Pancreas (tissue), 10 donors: ENCODE results near the gene SCO2. TPM values are rescaled to one million over a fixed set of nuclear protein-coding genes. Genes with fewer than 3 reads are reported as not detected.
A peak's percentile ranks its signal among the peaks of the same experiment; 100 is the strongest.

ENCODE experiments used
- ATAC-seq, 4 donors: fragments of 200-7000 bp; cut with Tn5 transposase; one replicate each; pipeline versions ENCODE4 v1.8.0 to v1.9.1; 2020; ENCODE audit warnings: mild to moderate bottlenecking in 4 of 4, moderate library complexity in 4 of 4
- DNase-seq, 6 donors: peaks; one replicate each; pipeline ENCODE4 v3.0.0-alpha.2; 2020
- FAIRE-seq: peaks from 2 replicates; lab custom pipeline; 2012; peaks lifted over from hg19 to GRCh38; lab: Jason Lieb, UNC
- H3K27ac ChIP-seq, 4 donors: fragments of 200-600 bp; sonication (generic); 1 replicate in 3 of 4; 2 replicates in 1 of 4; pipeline versions ENCODE4 v1.5.0 to v1.8.0; 2020
- H3K27me3 ChIP-seq, 4 donors: fragments of 200-600 bp; one replicate each; pipeline ENCODE4 v1.8.0; 2021
- H3K36me3 ChIP-seq, 3 donors: fragments of 200-600 bp; sonication (generic) in 1 of 3; one replicate each; pipeline versions ENCODE4 v1.5.0 to v1.8.0; 2020 to 2021
- H3K4me1 ChIP-seq, 3 donors: fragments of 200-600 bp; one replicate each; pipeline ENCODE4 v1.8.0; 2021
- H3K4me3 ChIP-seq, 4 donors: fragments of 200-600 bp; sonication (generic) in 2 of 4; one replicate each; pipeline versions ENCODE4 v1.5.0 to v1.8.0; 2020 to 2021
- H3K9me3 ChIP-seq, 4 donors: fragments of 200-600 bp; one replicate each; pipeline ENCODE4 v1.8.0; 2021
- CTCF ChIP-seq, 4 donors: fragments of 200-600 bp; sonication (generic) in 3 of 4; IDR thresholded peaks; one replicate each; pipeline versions ENCODE4 v1.5.0 to v1.8.0; 2021; ENCODE audit warnings: antibody characterized with exemption in 4 of 4
- WGBS, 2 donors: extraction: QIAGEN DNeasy Blood & Tissue Kit; methylation state at CpG; one replicate each; pipeline ENCODE4 v1.1.7; 2013; 5-methylcytosine and 5-hydroxymethylcytosine counted together
- intact Hi-C, 3 donors: fragments of 100-400 bp; cut with DNase I; formaldehyde crosslinking; loops; one replicate each; pipeline versions ENCODE4 v1.11.1 to v1.14.2; 2022
- polyA plus RNA-seq, 2 donors: library from polyadenylated mRNA; stranded (reverse); fragments of 200-250 nt; gene quantifications; one replicate each; pipeline ENCODE4 v1.2.3, GENCODE V29; 2013
- total RNA-seq, 6 donors: library from RNA; stranded (reverse); fragmentation: NEBNext Ultra II Directional in 4 of 6; extraction: Animal tissue kit (Norgen Biotek cat#: 25700) in 4 of 6; gene quantifications; one replicate each; pipeline versions ENCODE4 v1.2.1 to v1.2.4, GENCODE V29; 2021 to 2023
- donor health status: healthy with polysubstance abuse.
- donor health status: DM: no; HTN: no; CAD: no; lungs with moderate emphysema.
- donor health status: DM: no; HTN: no; CAD: no.
- donor health status: control.
- donor health status: control.
- donor health status: Bipolar disorder and iron deficiency.
- donor health status: DM: yes; HTN: yes; CAD: no.
- donor health status: DM: no; HTN: no; CAD: no.
- donor health status: DM: no; HTN: no; CAD: no.
- donor health status: DM: yes; HTN: yes; CAD: no.

Gene SCO2
- total and polyA plus RNA-seq, 8 donors: 0.65 to 3.8 (median 1.6) TPM; not detected in 1

- no peaks in the 10 kb centered on the region for H3K27me3 ChIP-seq
- peak within 1 kb of the TSS; percentile 25 to 70 (median 36) for H3K4me3 ChIP-seq
- FAIRE-seq (no peak), ATAC-seq (peak; percentile 98 to 99 (median 98)), DNase-seq (peak; percentile 97 to 100 (median 98))
- 1 to 2% methylated on average over 55 to 60 of the region's 61 CpGs for WGBS, 2 donors
- TF ChIP-seq CTCF (IDR thresholded peaks at IDR 0.05): peak; percentile 97 to 99 (median 98)
- no peaks in the 10 kb centered on the region for H3K9me3 ChIP-seq
- peaks cover 0 to 3% (median 0%) of the 10 kb centered on the region in 3 donors for H3K4me1 ChIP-seq
- intact Hi-C loops: no loop called here
- H3K36me3 ChIP-seq: no peaks in the 10 kb centered on the region
- H3K27ac ChIP-seq: peak within 1 kb of the TSS; percentile 59 to 91 (median 82)
These were observed 37.4 kb upstream of the SCO2 start, which contains the start of gene SYCE3 for GRCh38 chr22:50562523-50563412. SYCE3 (minus strand) TSS chr22:50562919; CDS start chr22:50556405, 6,514 bp downstream.

- H3K4me1 ChIP-seq: peaks cover 0 to 3% (median 0%) of the 10 kb centered on the region in 3 donors
- FAIRE-seq: no peak
These were observed 36.3 kb upstream of the SCO2 start for GRCh38 chr22:50561401-50562358.

GRCh38 chr22:50560034-50560433 is 34.6 kb upstream of the SCO2 start:
- no peak overlapping the region for H3K4me3 ChIP-seq
- no peaks in the 10 kb centered on the region for H3K9me3 ChIP-seq
- ATAC-seq (no peak), DNase-seq (no peak), FAIRE-seq (no peak)
- H3K27me3 ChIP-seq: no peaks in the 10 kb centered on the region
- peaks cover 0 to 3% (median 0%) of the 10 kb centered on the region in 3 donors for H3K4me1 ChIP-seq
- WGBS, 2 donors: 66 to 81% methylated on average over 3 of the region's 3 CpGs
- no peak for TF ChIP-seq CTCF (IDR thresholded peaks at IDR 0.05)
- intact Hi-C loops: no loop called here
- H3K36me3 ChIP-seq: no peaks in the 10 kb centered on the region
- no peak overlapping the region for H3K27ac ChIP-seq

More at GRCh38 chr22:50561401-50562358, 36.3 kb upstream of the SCO2 start:
- no peak for ATAC-seq
- Histone ChIP-seq H3K36me3 (no peaks in the 10 kb centered on the region), H3K27me3 (no peaks in the 10 kb centered on the region), H3K9me3 (no peaks in the 10 kb centered on the region), H3K27ac (no peak overlapping the region), H3K4me3 (no peak overlapping the region)
- 74 to 78% methylated on average over 24 to 30 of the region's 34 CpGs for WGBS, 2 donors
- intact Hi-C loops: no loop called here
- peak in 3 of 6 donors; percentile 28 to 72 (median 47) for DNase-seq
- no peak for TF ChIP-seq CTCF (IDR thresholded peaks at IDR 0.05)

- Histone ChIP-seq H3K27ac (no peak overlapping the region), H3K4me3 (no peak overlapping the region), H3K36me3 (no peaks in the 10 kb centered on the region), H3K4me1 (no peaks in the 10 kb centered on the region), H3K9me3 (no peaks in the 10 kb centered on the region), H3K27me3 (no peaks in the 10 kb centered on the region)
- intact Hi-C loops: no loop called here
- TF ChIP-seq CTCF (IDR thresholded peaks at IDR 0.05): no peak
- DNase-seq (no peak), FAIRE-seq (no peak), ATAC-seq (no peak)
- 75 to 90% methylated on average over 5 of the region's 5 CpGs for WGBS, 2 donors
These were observed 31.3 kb upstream of the SCO2 start for GRCh38 chr22:50556703-50557102.
